GM18873 (cell line): Measurements from ENCODE around the gene GMEB2.
"Not testable (repeated sequence)": the region's sequence is repeated elsewhere in the genome, so short reads cannot be mapped to it uniquely, and the experiment has no call there.

ENCODE experiments used
- ATAC-seq: cut with Tn5 transposase; IDR thresholded peaks from one replicate; pipeline ENCODE4 v1.9.1; 2021; ENCODE audit warnings: mild to moderate bottlenecking, moderate library complexity, moderate number of reproducible peaks; ENCODE audit not compliant: unreplicated experiment, low FRiP score

The GMEB2 gene

GRCh38 chr20:63618291-63618980, 8.5 kb downstream of the GMEB2 start:
- ATAC-seq, result no peak

GRCh38 chr20:63617876-63618265, 9.0 kb downstream of the GMEB2 start:
- no peak for ATAC-seq

DNA sequence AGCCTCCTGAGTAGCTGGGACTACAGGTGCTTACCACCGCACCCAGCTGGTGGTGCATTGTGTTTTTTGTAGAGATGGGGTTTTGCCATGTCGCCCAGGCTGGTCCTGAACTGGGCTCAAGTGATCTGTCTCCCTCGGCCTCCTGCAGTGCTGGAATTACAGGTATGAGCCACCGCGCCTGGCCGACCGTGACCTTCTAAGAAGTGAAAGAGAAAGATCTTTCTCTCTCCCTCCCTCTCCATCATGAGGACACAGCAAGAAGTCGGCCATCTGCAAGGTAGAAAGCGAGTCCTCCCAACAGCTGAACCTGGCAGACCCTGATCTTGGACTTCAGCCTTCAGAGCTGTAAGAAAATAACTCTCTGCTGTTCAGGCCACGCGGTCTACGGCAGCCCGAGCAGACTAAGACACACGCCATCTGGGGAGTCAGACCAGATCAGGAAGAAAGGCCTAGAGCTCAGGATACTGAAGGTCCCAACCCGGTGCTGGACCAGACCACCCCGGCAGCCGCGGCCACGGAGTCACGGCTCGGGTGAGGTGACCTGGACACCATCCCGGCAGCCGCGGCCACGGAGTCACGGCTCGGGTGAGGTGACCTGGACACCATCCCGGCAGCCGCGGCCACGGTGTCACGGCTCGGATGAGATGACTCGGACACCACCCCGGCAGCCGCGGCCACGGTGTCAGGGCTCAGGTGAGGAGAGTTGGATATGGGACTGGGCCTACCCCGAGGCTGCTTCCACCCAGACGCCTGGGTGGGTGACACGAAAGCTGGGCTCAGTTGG, 9.6 kb downstream of the GMEB2 start:
- ATAC-seq, result no peak

- ATAC-seq, result not testable (repeated sequence)
Measured at GRCh38 chr20:63613863-63614594, 12.9 kb downstream of the GMEB2 start.

GRCh38 chr20:63612276-63612931, 14.5 kb downstream of the GMEB2 start:
- ATAC-seq, result no peak

DNA sequence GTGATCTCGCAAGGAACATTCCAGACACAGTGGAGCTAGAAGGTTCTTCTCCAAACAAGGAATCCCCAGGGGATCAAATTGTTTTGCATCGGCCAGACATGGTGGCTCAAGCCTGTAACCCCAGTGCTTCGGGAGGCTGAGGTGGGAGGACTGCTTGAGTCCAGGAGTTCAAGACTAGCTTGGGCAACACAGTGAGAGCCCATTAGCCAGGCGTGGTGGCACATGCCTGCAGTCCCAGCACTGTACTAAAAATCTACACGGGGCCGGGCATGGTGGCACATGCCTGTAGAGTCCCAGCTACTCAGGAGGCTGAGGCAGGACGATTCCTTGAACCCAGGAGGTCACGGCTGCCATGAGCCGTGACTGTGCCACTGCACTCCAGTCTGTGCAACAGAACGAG, 15.3 kb downstream of the GMEB2 start:
- ATAC-seq, result no peak

GRCh38 chr20:63610581-63611435, 16.1 kb downstream of the GMEB2 start:
- ATAC-seq, result no peak

DNA sequence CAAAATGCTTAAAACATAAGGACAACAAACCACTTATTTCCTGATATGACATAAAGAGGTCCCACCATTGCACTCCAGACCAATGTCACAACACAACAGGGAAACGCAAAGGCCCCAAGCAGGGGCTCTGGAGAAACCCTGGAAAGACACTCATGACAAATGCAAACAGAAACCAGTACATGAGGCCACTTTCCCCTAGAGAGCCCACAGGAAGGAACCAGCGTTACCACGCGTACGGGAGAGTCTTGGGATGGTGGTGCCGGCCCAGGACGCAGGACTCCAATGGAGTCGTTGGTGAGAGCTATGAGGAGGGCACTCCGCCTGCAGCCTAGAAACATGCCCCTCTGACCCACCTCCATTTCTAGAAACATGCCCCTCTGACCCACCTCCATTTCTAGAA, 20.2 kb downstream of the GMEB2 start:
- no peak for ATAC-seq

- no peak for ATAC-seq
Measured at GRCh38 chr20:63602321-63602720, 24.6 kb downstream of the GMEB2 start.

DNA sequence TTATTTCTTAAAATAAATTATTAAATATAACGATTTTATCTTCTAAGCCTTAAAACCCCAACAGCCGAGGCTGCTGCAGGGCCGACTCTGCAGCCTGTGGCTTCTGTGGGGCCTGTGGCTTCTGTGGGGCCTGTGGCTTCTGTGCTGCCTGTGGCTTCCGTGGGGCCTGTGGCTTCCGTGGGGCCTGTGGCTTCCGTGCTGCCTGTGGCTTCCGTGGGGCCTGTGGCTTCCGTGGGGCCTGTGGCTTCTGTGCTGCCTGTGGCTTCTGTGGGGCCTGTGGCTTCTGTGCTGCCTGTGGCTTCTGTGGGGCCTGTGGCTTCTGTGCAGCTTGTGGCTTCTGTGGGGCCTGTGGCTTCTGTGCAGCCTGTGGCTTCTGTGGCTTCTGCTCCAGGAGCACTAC, 25.2 kb downstream of the GMEB2 start:
- not testable (repeated sequence) for ATAC-seq

- no peak for ATAC-seq
Measured at GRCh38 chr20:63599396-63600050, 27.4 kb downstream of the GMEB2 start.

DNA sequence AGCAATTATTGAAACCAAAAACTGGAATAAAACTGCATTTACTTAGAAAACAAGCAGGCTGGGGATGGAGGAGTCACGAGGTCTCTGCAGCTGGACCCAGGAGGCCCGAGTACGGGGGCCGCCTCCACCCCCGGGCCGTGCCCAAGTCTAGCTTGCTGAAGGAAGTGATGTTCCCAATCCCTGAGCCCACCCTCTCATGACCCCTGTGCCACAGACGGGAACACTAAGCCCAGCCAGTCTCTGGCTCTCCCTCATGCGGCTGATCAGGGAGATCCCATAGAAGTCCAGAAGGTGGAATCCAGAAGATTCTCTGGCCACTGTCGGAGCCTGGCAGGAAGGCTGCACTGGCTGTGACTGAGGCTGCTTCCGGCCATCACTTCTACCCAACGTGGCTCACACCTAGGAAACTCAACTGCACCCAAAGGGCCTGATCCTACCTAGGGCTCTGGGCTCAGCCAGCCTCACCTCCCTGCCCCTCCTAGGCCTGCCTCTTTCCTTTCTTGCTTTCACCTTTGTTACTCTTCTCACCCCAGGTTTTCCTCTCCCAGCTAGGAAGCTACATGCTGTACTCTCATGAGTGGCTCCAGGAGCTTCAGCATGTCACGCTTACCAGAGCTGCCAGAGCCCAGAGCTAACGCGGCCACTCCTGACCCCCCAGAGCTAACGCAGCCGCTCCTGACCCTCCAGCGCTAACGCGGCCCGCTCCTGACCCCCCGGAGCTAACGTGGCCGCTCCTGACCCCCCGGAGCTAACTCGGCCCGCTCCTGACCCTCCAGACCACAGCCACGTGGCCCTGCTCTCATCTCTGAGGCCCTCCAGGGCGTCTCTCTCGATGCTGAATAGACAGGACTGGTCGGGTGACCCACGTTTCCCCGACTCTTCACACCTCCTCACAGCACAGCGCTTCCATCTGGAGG, 28.2 kb downstream of the GMEB2 start:
- ATAC-seq, result no peak

GRCh38 chr20:63597651-63598478, 29.0 kb downstream of the GMEB2 start:
- ATAC-seq, result no peak

DNA sequence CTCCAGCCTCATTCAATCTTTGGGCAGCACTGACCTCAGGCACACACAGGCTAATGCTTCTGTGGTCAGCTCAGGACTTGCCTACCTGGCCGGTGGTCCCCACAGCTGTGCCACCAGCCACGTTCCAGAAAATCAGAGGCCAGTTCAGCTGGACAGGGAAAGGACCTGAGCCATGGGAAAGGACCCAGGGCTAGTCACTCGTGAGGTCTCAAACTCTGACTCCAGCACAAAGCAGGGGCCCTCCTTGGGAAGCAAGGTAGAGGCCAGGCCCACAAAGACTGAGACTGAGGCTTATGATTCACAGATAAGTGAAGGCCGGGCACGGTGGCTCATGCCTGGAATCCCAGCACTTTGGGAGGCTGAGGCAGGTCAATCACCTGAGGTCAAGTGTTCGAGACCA, 30.5 kb downstream of the GMEB2 start:
- ATAC-seq, result no peak

- no peak for ATAC-seq
Measured at GRCh38 chr20:63595416-63596127, 31.3 kb downstream of the GMEB2 start.

- ATAC-seq, result no peak
Measured at GRCh38 chr20:63594043-63594561, 32.8 kb downstream of the GMEB2 start.

DNA sequence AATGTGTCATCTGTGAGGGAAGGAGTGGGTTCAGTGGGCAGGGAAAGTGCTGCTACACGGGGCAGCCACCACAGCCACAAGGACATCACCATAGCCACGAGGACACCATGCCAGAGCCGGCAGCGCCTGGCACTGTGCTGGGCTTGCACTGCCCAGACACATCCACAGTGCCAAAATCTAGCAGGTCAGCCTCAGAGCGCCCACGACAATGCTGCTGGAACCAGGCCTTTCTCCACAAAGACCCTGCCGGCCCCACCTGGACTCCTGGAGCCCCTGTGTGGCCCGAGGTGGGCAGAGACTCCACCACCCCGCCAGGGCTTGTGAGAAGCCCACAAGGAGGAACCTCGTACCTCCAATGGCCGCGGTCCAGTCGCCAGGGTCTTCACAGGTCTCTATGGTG, 34.2 kb downstream of the GMEB2 start:
- no peak for ATAC-seq
